Ovary (tissue), 3 donors: ENCODE results near the gene SUN1.

Experiments
- EP300 ChIP-seq: sonication (generic); formaldehyde crosslinking; IDR thresholded peaks from one replicate; pipeline ENCODE4 v1.6.1; 2017; ENCODE audit warnings: antibody characterized with exemption
- POLR2A ChIP-seq: fragments of 450-650 bp; IDR thresholded peaks from one replicate; pipeline ENCODE4 v1.6.1; 2017; ENCODE audit warnings: antibody characterized with exemption, mild to moderate bottlenecking, moderate library complexity
- TF ChIP-seq, protein P1 (sequence below), 3 donors: fragments of 450-650 bp in 2 of 3; fragments of 200-600 bp in 1 of 3; IDR thresholded peaks; one replicate each; pipeline versions ENCODE4 v1.5.1 to v1.8.0; 2016 to 2022; ENCODE audit warnings: antibody characterized with exemption in 3 of 3, mild to moderate bottlenecking in 1 of 3
- donor health status: DM: no; HTN: no; CAD: no.

DNA sequence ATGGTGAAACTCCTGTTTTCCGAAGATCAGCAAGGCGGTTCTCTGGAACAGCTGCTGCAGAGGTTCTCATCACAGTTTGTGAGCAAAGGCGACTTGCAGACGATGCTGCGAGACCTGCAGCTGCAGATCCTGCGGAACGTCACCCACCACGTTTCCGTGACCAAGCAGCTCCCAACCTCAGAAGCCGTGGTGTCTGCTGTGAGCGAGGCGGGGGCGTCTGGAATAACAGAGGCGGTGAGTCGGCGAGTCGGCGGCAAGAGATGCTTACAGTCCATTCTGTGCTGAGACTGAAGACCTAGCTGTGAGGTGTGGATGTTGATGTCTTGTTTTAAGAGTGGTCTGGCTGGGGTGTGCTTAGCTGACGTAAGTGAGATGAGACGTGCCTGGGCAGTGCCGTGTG lies 27.9 kb downstream of the SUN1 start:
- TF ChIP-seq, protein P1, sequence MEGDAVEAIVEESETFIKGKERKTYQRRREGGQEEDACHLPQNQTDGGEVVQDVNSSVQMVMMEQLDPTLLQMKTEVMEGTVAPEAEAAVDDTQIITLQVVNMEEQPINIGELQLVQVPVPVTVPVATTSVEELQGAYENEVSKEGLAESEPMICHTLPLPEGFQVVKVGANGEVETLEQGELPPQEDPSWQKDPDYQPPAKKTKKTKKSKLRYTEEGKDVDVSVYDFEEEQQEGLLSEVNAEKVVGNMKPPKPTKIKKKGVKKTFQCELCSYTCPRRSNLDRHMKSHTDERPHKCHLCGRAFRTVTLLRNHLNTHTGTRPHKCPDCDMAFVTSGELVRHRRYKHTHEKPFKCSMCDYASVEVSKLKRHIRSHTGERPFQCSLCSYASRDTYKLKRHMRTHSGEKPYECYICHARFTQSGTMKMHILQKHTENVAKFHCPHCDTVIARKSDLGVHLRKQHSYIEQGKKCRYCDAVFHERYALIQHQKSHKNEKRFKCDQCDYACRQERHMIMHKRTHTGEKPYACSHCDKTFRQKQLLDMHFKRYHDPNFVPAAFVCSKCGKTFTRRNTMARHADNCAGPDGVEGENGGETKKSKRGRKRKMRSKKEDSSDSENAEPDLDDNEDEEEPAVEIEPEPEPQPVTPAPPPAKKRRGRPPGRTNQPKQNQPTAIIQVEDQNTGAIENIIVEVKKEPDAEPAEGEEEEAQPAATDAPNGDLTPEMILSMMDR (IDR thresholded peaks at IDR 0.05): no peak
- TF ChIP-seq POLR2A: no peak
- TF ChIP-seq EP300: no peak
